Cerebellar nuclear complex (tissue), 1 donor: ENCODE results near the gene DUSP3.

Source experiments
- DNase-seq, 2 experiments: peaks; one replicate each; lab custom pipeline; 2025; lab: John Stamatoyannopoulos, UW

The DUSP3 gene

DNA sequence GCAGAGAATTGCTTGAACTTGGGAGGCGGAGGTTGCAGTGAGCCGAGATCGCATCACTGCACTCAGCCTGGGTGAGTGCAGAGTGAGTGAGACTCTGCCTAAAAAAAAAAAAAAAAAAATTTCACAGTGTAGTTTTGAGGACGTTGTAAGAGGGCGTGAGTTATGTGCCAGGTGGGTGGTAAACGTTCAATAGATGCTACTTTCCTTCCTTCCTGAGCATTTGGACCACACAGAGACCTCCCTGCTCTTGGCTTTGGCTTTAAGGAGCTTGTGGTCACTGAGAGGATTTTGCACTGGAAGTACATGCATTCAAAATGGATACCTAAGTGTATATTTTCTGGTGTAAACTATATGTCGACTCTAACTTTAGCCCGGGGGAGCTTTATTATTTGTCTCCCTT is 50.7 kb downstream of the DUSP3 start:
- no peak for DNase-seq

DNA sequence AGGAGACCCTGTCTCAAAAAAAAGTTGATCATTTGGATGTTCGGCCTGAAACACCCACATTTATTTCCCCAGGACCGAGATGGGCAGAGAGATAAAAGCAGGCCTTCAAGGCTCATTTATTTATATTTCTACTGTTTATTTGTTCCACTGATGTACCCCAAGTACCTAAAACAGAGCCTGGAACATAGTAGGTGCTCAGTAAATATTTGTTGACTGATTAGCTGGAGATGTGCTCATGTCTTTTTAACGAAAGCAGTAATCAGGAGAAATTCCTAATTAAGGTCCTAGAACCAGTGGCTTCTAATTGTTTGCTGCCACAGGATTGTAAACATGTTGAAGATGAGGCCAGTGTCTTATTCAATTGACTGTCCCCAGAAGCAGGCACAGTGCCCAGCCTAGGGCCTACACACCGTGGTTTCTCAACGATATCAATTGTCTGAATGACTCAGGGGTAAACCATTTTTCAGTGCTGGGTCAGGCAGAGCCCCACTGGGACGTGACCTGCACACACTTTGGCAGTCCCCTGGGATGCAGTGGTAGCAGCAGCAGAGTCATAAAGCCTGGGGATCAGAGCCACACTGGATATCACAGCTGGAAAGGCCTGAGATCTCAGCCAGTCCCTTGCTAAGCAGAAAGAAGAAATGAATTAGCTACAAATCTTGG is 54.9 kb downstream of the DUSP3 start:
- DNase-seq: no peak

DNA sequence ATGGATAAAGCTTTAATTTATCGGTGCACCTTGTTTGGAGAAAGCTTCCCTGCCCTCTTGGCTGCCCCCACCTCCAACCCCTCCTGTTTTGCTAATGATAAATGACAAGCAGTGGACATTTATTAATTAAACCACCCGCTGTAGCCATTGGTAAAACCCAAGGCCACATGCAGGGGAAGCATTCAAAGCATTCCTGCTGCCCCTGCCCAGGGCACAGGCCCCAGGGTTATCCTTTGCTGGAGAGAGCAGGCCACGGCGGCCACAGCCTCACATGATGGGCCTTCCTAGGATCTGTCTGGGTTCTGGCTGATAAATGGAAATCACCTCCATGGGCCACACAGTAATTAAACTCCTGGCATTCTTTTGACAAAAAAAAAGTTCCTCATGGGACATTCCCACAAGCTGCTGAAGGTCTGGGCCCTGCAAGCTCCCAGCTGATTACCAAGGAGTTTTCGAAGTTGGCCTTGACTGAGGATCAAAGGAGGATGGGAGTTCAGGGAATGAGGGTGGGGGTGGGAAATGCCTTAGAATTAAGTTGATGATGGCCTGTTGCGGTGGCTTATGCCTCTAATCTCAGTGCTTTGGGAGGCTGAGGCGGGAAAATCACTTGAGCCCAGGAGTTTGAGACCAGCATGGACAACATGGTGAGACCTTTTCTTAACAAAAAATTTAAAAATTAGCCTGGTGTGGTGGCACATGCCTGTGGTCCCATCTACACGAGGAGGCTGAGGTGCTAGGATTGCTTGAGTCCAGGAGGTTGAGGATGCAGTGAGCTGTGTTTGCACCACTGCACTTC is 55.7 kb downstream of the DUSP3 start:
- no peak for DNase-seq

DNA sequence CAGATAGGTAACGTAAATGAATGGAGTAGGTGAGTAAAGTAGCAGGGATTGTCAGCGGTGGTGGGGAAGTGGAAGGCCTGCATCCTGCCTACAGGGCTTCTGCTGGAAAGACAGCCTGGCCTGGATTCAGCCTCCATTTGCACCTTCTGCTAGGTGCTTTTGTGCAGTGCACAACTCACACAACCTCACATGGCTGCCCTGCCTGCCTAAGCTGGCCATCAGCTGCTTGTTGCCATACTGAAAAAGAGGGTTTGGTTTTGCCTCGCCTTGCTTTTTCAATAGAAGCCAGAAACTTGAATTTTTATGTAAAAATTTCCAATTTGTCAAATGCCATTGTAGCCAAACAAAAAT is 56.5 kb downstream of the DUSP3 start:
- no peak for DNase-seq

DNA sequence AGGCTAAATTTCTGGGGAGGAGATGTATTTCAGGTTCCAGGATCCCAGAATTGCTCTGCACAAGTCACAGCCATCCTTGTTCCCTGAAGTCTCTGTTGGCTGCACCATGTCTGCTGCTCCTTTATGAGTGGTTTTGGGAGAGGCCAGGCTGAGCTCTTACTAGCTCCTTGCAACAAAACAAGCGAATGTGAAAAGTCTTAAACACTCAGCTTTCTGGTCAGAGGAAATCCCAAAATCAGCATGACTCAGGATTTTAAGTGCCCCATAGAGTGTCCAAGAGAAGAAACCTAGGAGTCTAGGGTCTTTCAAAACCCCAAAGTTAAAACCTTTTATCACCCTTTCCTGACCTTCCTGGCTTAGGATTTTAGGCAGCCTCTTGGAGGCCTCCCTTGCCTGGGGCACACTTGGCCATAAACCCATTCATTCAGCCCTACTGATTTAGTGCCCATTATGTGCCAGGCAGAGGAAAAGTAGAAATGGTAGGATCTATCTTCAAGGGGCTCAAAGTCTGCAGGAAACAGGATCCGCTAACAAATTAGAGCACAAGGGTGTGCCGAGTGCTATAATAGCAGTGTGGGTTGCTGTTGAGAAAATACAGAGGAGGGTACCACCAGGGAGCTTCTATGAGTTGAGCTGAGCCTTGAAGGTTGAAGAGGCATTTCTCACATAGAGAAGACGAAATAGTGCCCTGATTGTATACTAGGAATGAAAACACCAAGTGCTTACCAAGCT is 57.1 kb downstream of the DUSP3 start:
- no peak for DNase-seq

DNA sequence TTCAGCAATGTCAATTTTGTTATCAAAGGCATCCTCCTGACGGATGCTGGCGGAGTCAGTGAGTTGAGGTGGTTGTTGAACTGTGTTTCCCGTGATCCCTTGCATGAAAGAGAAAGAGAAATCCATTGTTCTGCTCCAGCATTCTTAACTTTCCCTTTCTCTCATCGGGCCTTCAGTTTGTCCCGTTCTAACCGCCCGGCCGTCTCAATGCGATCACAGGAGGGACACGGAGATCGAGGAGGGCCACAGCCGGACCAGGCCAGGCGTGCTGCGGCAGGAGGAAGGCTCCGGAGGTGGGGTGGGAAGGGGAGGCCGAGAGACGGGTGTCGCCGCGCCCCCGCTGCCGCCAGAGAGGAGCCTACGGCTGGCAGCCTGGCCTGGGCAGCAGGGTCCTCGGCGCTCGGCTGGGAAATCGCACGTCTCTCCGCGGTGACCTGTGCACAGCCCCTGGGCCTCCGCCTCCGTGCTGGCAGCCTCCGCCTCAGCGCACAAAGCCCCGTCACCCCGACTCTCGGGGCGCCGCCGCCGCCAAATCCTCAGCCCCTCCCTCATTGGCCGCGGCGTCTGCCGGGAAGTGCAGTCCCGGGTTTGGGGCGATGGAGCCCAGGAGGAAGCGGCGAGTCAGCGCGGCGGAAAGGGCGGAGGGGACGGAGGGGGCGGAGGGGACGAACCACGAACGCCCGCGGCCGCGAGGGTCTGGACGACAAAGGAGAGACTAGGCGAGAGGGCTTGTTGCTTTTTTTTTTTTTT is 58.3 kb downstream of the DUSP3 start:
- DNase-seq: peak; percentile 3 to 65

DNA sequence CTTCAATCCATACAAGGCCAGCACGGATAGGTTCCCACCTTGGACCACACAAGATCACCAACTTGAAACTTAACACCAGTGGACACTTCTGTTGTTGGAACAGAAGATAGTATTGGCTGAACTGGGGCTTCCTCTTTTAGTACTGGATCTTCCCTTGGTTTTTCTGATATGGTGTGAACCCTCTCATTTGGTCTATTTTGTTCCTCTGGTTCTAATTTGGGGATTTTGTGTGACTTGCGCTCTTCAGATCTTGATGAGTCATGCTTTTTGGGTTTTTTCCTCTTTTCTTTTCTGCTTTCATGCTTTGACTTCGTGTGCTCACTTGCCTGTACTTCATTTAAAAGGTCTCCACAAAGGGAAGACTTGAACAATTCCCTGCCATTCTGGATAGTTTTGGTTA is 59.2 kb downstream of the DUSP3 start:
- no peak for DNase-seq

DNA sequence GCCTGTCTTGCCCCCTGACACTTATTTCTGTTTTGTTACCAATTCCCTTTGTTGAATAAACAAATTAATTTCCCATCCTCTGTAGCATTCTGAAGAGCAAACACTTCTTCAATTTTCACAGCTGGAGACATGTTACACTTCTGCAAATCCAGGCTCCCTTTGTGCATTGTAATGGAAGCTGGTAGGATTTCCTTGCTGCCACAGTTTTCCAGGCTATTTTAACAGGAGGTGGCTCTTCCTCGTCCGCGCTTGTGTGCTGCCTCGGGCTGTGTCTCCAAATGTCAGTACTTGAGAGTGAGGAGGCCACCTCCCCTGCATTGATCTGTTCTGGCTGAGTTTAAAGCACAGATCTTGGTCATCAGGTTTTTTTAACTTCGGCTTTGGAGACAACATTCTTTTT is 60.2 kb downstream of the DUSP3 start:
- DNase-seq: no peak

DNA sequence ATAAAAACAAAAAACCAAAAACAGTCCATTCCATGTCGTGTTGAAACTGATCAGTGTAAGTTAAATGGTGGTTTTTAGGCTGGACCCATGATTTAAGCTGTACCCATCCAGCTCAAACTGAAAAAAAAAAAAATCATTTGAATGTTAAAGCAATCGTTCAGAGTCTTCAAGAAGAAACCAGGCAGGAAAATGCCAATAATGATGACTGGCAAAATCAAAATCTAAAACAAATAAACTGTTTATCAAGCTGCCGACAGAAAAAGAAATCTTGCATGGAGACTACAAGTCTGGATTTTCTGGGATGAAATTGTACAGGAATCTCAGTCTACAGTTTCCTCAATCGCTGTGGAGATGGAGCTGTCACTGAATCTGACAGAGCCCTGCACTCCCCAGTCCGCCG is 60.9 kb downstream of the DUSP3 start:
- DNase-seq: no peak
